ENCODE data around the gene SMIM8. TPM values are rescaled to one million over a fixed set of nuclear protein-coding genes. Genes with fewer than 3 reads are reported as not detected.

The SMIM8 gene, protein sequence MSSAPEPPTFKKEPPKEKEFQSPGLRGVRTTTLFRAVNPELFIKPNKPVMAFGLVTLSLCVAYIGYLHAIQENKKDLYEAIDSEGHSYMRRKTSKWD
- total RNA-seq (6.4 and 7.8 TPM in 2 replicates), polyA plus RNA-seq (3.5 and 5.4 TPM in 2 replicates), polyA minus RNA-seq (ENCODE audit: low replicate concordance) (not detected in 2 replicates)
- polyA plus RNA-seq (2012), result 3.3 and 6.2 TPM in 2 replicates

DNA sequence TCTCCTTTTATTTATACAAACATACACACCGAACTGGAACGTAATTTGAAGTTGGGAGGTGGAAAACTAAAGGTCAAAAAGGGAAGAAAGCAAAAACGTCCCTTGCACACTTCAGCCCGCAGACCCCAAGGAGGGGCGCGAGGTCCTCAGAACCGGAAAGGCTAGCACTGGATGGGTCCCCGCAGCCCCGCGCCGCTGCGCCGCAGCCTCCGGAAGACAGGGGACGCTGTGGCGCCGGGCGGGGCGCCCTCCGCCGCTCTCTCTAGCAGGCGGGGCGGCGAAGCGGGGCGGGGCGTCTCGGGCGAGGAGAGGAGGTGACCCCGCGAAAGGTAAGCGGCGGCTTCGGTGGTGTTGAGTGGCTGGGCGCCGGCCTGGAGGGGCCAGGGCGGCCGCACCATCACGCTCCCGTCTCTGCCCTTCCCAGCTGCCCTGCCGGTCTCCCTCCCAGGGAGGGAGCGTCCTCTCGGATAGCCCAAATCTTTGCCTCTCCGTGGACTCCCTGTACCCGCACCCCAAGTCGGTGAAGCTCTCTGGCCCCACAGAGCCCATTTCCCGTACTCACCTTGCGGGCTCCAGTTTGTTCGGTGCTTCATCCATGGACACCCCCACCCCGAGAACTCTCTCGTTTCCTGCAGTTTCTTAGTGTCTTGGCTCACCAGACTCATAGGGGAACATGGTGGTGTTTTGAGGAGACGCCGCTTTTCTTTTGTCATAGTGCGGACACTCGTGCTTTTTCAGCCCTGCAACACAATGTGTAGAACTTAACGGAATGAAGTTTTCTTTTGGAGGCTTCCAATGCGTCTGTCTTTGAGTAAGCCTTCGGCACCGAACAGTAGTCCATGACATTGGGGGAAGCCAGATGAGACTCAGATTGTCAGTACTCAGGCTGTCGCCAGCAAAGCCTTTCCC lies at the start of gene SMIM8:
SMIM8 (plus strand) TSS at position 285 of the 909 bp plus-strand sequence. CDS start 14,444 bp downstream, outside the sequence.
- H4K20me1 ChIP-seq (ENCODE audit: control insufficient read depth, extremely low read depth, insufficient read depth, low read length), result no peaks in the 10 kb centered on the region
- peak within 1 kb of the TSS; percentile 77 for H2AFZ ChIP-seq (ENCODE audit: low read length)
- H3K9me3 ChIP-seq (ENCODE audit: control insufficient read depth, insufficient read depth, low read depth, low read length), result no peaks in the 10 kb centered on the region
- H3K9ac ChIP-seq (ENCODE audit: insufficient read depth, low read length), result peak within 1 kb of the TSS; percentile 51
- no peaks in the 10 kb centered on the region for H3K27me3 ChIP-seq (ENCODE audit: control insufficient read depth, insufficient read depth, low read length)
- DNase-seq (ENCODE audit: low read depth in 2 of 2), result peak; percentile 69 to 75
- H3K27ac ChIP-seq (ENCODE audit: insufficient read depth, low read length), result peak within 1 kb of the TSS; percentile 21
- peak within 1 kb of the TSS; percentile 73 for H3K4me2 ChIP-seq (ENCODE audit: extremely low read depth, insufficient read depth, low read length)
- no peaks in the 10 kb centered on the region for H3K79me2 ChIP-seq (ENCODE audit: control insufficient read depth, insufficient read depth, low read length)
- H3K4me3 ChIP-seq (replicated peaks in 1 of 4; ENCODE audit: control extremely low read depth in 1 of 4, insufficient read depth in 1 of 4, low read depth in 3 of 4, low read length in 4 of 4), result peak within 1 kb of the TSS; percentile 63 to 99 (median 92)
- no peak for TF ChIP-seq EZH2 (IDR thresholded peaks at IDR 0.05; ENCODE audit: low read length, missing control alignments)
- TF ChIP-seq, protein P1, sequence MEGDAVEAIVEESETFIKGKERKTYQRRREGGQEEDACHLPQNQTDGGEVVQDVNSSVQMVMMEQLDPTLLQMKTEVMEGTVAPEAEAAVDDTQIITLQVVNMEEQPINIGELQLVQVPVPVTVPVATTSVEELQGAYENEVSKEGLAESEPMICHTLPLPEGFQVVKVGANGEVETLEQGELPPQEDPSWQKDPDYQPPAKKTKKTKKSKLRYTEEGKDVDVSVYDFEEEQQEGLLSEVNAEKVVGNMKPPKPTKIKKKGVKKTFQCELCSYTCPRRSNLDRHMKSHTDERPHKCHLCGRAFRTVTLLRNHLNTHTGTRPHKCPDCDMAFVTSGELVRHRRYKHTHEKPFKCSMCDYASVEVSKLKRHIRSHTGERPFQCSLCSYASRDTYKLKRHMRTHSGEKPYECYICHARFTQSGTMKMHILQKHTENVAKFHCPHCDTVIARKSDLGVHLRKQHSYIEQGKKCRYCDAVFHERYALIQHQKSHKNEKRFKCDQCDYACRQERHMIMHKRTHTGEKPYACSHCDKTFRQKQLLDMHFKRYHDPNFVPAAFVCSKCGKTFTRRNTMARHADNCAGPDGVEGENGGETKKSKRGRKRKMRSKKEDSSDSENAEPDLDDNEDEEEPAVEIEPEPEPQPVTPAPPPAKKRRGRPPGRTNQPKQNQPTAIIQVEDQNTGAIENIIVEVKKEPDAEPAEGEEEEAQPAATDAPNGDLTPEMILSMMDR (conservative IDR thresholded peaks at IDR 0.05 in 1 of 2, IDR thresholded peaks at IDR 0.05 in 1 of 2; ENCODE audit: low read depth in 1 of 2, low read length in 2 of 2), result peak; percentile 77 to 95
- H3K4me1 ChIP-seq (ENCODE audit: control insufficient read depth, extremely low read depth, insufficient read depth, low read length), result no peaks in the 10 kb centered on the region
- H3K36me3 ChIP-seq (ENCODE audit: control insufficient read depth, insufficient read depth, low read length), result no peaks in the 10 kb centered on the region

DNA sequence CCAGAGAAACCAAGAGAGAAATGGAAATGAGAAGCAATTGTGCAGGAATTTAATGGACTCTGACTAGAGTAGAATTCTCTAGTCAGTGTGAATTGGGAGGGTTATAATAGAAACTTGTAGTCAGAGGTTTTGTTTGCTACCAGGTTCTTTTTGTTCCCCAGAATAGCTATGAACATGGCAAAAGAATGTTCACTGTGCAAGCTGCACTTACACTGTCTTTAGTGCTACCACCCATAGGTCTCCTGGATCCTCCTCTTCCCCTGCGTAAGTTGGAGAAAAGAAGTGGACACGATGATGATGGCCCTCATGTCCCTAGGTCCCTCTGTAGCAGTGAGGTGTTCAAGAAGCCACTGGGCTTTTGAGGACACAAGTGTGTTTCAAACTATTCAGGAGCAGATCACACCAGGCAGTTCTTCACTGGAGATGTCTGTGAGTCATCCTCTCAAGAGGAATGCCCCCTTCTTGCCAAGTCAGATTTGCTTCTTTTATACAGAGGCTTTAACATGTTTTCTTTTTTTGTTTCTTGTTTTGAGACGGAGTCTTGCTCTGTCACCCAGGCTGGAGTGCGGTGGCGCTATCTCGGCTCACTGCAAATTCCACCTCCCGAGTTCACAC lies 47.6 kb upstream of the SMIM8 start:
- H2AFZ ChIP-seq (ENCODE audit: low read length), result no peak overlapping the region
- no peak for TF ChIP-seq EZH2 (IDR thresholded peaks at IDR 0.05; ENCODE audit: low read length, missing control alignments)
- TF ChIP-seq, protein P1 (conservative IDR thresholded peaks at IDR 0.05 in 1 of 2, IDR thresholded peaks at IDR 0.05 in 1 of 2; ENCODE audit: low read depth in 1 of 2, low read length in 2 of 2), result no peak
- no peaks in the 10 kb centered on the region for H3K27me3 ChIP-seq (ENCODE audit: control insufficient read depth, insufficient read depth, low read length)
- H3K79me2 ChIP-seq (ENCODE audit: control insufficient read depth, insufficient read depth, low read length), result no peaks in the 10 kb centered on the region
- DNase-seq (ENCODE audit: low read depth in 2 of 2), result peak; percentile 55 to 84
- H3K36me3 ChIP-seq (ENCODE audit: control insufficient read depth, insufficient read depth, low read length), result no peaks in the 10 kb centered on the region
- no peaks in the 10 kb centered on the region for H3K9me3 ChIP-seq (ENCODE audit: control insufficient read depth, insufficient read depth, low read depth, low read length)
- no peak overlapping the region for H3K4me3 ChIP-seq (replicated peaks in 1 of 4; ENCODE audit: control extremely low read depth in 1 of 4, insufficient read depth in 1 of 4, low read depth in 3 of 4, low read length in 4 of 4)
- no peak overlapping the region for H3K9ac ChIP-seq (ENCODE audit: insufficient read depth, low read length)
- H3K4me1 ChIP-seq (ENCODE audit: control insufficient read depth, extremely low read depth, insufficient read depth, low read length), result peaks cover 2% of the 10 kb centered on the region
- H3K27ac ChIP-seq (ENCODE audit: insufficient read depth, low read length), result no peak overlapping the region
- no peak overlapping the region for H3K4me2 ChIP-seq (ENCODE audit: extremely low read depth, insufficient read depth, low read length)
- H4K20me1 ChIP-seq (ENCODE audit: control insufficient read depth, extremely low read depth, insufficient read depth, low read length), result no peaks in the 10 kb centered on the region

- TF ChIP-seq, protein P1 (conservative IDR thresholded peaks at IDR 0.05 in 1 of 2, IDR thresholded peaks at IDR 0.05 in 1 of 2; ENCODE audit: low read depth in 1 of 2, low read length in 2 of 2), result no peak
- TF ChIP-seq EZH2 (IDR thresholded peaks at IDR 0.05; ENCODE audit: low read length, missing control alignments), result no peak
- H3K9me3 ChIP-seq (ENCODE audit: control insufficient read depth, insufficient read depth, low read depth, low read length), result no peaks in the 10 kb centered on the region
- H3K4me2 ChIP-seq (ENCODE audit: extremely low read depth, insufficient read depth, low read length), result no peak overlapping the region
- no peaks in the 10 kb centered on the region for H3K27me3 ChIP-seq (ENCODE audit: control insufficient read depth, insufficient read depth, low read length)
- H3K36me3 ChIP-seq (ENCODE audit: control insufficient read depth, insufficient read depth, low read length), result no peaks in the 10 kb centered on the region
- H3K79me2 ChIP-seq (ENCODE audit: control insufficient read depth, insufficient read depth, low read length), result no peaks in the 10 kb centered on the region
- H3K9ac ChIP-seq (ENCODE audit: insufficient read depth, low read length), result no peak overlapping the region
- peaks cover 2% of the 10 kb centered on the region for H3K4me1 ChIP-seq (ENCODE audit: control insufficient read depth, extremely low read depth, insufficient read depth, low read length)
- no peak overlapping the region for H2AFZ ChIP-seq (ENCODE audit: low read length)
- H3K4me3 ChIP-seq (replicated peaks in 1 of 4; ENCODE audit: control extremely low read depth in 1 of 4, insufficient read depth in 1 of 4, low read depth in 3 of 4, low read length in 4 of 4), result no peak overlapping the region
- no peaks in the 10 kb centered on the region for H4K20me1 ChIP-seq (ENCODE audit: control insufficient read depth, extremely low read depth, insufficient read depth, low read length)
- no peak for DNase-seq (ENCODE audit: low read depth in 2 of 2)
- no peak overlapping the region for H3K27ac ChIP-seq (ENCODE audit: insufficient read depth, low read length)
Measured at GRCh38 chr6:87276624-87277023, 45.8 kb upstream of the SMIM8 start.
